ENCODE measurements around the gene CHD8. TPM values are rescaled to one million over a fixed set of nuclear protein-coding genes. Genes with fewer than 3 reads are reported as not detected.

CHD8 gene
- total RNA-seq, 1 experiment from 2014 or later, result 57.4 TPM

- intact Hi-C loops (cut with micrococcal nuclease), result no loop called here
- no peaks in the 10 kb centered on the region for H3F3A ChIP-seq (ENCODE audit: low read length, unreplicated experiment)
These were observed 49.7 kb downstream of the CHD8 start for GRCh38 chr14:21406213-21406612.

GRCh38 chr14:21405097-21405496, 50.8 kb downstream of the CHD8 start:
- Histone ChIP-seq H3K27me3 (ENCODE audit: low read length) (no peaks in the 10 kb centered on the region), H3K4me3 (ENCODE audit: low read length) (no peak overlapping the region), H3K9me3 (ENCODE audit: low read length) (no peaks in the 10 kb centered on the region), H3K79me2 (ENCODE audit: low read length) (no peaks in the 10 kb centered on the region), H3K4me1 (ENCODE audit: insufficient read depth, low read length) (peaks cover 8% of the 10 kb centered on the region; the same call in 1 of the 2 replicates), H2AFZ (ENCODE audit: low read length) (no peak overlapping the region), H3K36me3 (ENCODE audit: low read depth, low read length) (peaks cover 94% of the 10 kb centered on the region), H4K20me1 (ENCODE audit: low read length) (no peaks in the 10 kb centered on the region), H3F3A (ENCODE audit: low read length, unreplicated experiment) (no peaks in the 10 kb centered on the region), H3K27ac (ENCODE audit: low read length) (no peak overlapping the region), H3K4me2 (ENCODE audit: low read length) (no peak overlapping the region), H3K9me2 (replicated peaks; ENCODE audit: low read length) (no peaks in the 10 kb centered on the region), H3K9ac (ENCODE audit: low read length) (no peak overlapping the region)
- DNase-seq (no peak), ATAC-seq (no peak)
- intact Hi-C loops (cut with micrococcal nuclease), result no loop called here
- TF ChIP-seq EZH2phosphoT487 (IDR thresholded peaks at IDR 0.05; ENCODE audit: borderline replicate concordance, low read length) (no peak), EZH2 (IDR thresholded peaks at IDR 0.05; ENCODE audit: low read length, unreplicated experiment) (no peak)
- TF ChIP-seq, protein P1, sequence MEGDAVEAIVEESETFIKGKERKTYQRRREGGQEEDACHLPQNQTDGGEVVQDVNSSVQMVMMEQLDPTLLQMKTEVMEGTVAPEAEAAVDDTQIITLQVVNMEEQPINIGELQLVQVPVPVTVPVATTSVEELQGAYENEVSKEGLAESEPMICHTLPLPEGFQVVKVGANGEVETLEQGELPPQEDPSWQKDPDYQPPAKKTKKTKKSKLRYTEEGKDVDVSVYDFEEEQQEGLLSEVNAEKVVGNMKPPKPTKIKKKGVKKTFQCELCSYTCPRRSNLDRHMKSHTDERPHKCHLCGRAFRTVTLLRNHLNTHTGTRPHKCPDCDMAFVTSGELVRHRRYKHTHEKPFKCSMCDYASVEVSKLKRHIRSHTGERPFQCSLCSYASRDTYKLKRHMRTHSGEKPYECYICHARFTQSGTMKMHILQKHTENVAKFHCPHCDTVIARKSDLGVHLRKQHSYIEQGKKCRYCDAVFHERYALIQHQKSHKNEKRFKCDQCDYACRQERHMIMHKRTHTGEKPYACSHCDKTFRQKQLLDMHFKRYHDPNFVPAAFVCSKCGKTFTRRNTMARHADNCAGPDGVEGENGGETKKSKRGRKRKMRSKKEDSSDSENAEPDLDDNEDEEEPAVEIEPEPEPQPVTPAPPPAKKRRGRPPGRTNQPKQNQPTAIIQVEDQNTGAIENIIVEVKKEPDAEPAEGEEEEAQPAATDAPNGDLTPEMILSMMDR (conservative IDR thresholded peaks at IDR 0.05; ENCODE audit: low read depth, low read length), result no peak
- CTCF ChIA-PET, result no interaction called here
- POLR2A ChIA-PET (ENCODE audit: unreplicated experiment), result no interaction called here
- BruUV-seq (replicated peaks), result no TSS peak

More at GRCh38 chr14:21406213-21406612, 49.7 kb downstream of the CHD8 start:
- Histone ChIP-seq H3K36me3 (ENCODE audit: low read depth, low read length) (peaks cover 94% of the 10 kb centered on the region), H3K4me1 (ENCODE audit: insufficient read depth, low read length) (peaks cover 8% of the 10 kb centered on the region; the same call in 1 of the 2 replicates), H3K9me2 (replicated peaks; ENCODE audit: low read length) (no peaks in the 10 kb centered on the region), H3K4me2 (ENCODE audit: low read length) (no peak overlapping the region), H4K20me1 (ENCODE audit: low read length) (no peaks in the 10 kb centered on the region), H3K27me3 (ENCODE audit: low read length) (no peaks in the 10 kb centered on the region), H3K79me2 (ENCODE audit: low read length) (no peaks in the 10 kb centered on the region), H3K9me3 (ENCODE audit: low read length) (no peaks in the 10 kb centered on the region), H3K27ac (ENCODE audit: low read length) (no peak overlapping the region), H2AFZ (ENCODE audit: low read length) (no peak overlapping the region), H3K4me3 (ENCODE audit: low read length) (no peak overlapping the region), H3K9ac (ENCODE audit: low read length) (no peak overlapping the region)
- ATAC-seq, result no peak
- POLR2A ChIA-PET (ENCODE audit: unreplicated experiment), result no interaction called here
- no peak for DNase-seq
- no TSS peak for BruUV-seq (replicated peaks)
- TF ChIP-seq EZH2phosphoT487 (IDR thresholded peaks at IDR 0.05; ENCODE audit: borderline replicate concordance, low read length) (no peak), EZH2 (IDR thresholded peaks at IDR 0.05; ENCODE audit: low read length, unreplicated experiment) (no peak)
- TF ChIP-seq, protein P1 (conservative IDR thresholded peaks at IDR 0.05; ENCODE audit: low read depth, low read length), result no peak
- CTCF ChIA-PET, result no interaction called here

- no TSS peak for BruUV-seq (replicated peaks)
- Histone ChIP-seq H3K36me3 (ENCODE audit: low read depth, low read length) (peaks cover 83% of the 10 kb centered on the region), H3K27ac (ENCODE audit: low read length) (no peak overlapping the region), H3K79me2 (ENCODE audit: low read length) (no peaks in the 10 kb centered on the region), H3K4me2 (ENCODE audit: low read length) (no peak overlapping the region), H3K9me2 (replicated peaks; ENCODE audit: low read length) (no peaks in the 10 kb centered on the region), H3F3A (ENCODE audit: low read length, unreplicated experiment) (no peaks in the 10 kb centered on the region), H3K9ac (ENCODE audit: low read length) (no peak overlapping the region), H3K27me3 (ENCODE audit: low read length) (no peaks in the 10 kb centered on the region), H3K4me1 (ENCODE audit: insufficient read depth, low read length) (no peaks in the 10 kb centered on the region), H4K20me1 (ENCODE audit: low read length) (no peaks in the 10 kb centered on the region), H3K4me3 (ENCODE audit: low read length) (no peak overlapping the region), H2AFZ (ENCODE audit: low read length) (no peak overlapping the region), H3K9me3 (ENCODE audit: low read length) (no peaks in the 10 kb centered on the region)
- TF ChIP-seq, protein P1 (conservative IDR thresholded peaks at IDR 0.05; ENCODE audit: low read depth, low read length), result no peak
- TF ChIP-seq EZH2phosphoT487 (IDR thresholded peaks at IDR 0.05; ENCODE audit: borderline replicate concordance, low read length) (no peak), EZH2 (IDR thresholded peaks at IDR 0.05; ENCODE audit: low read length, unreplicated experiment) (no peak)
- intact Hi-C loops (cut with micrococcal nuclease), result loop anchor here (5.0 kb wide), 1 partner anchor 157 kb away; no protein-coding TSS in a partner anchor
- CTCF ChIA-PET, result no interaction called here
- DNase-seq (no peak), ATAC-seq (no peak)
- POLR2A ChIA-PET (ENCODE audit: unreplicated experiment), result no interaction called here
These were observed 56.5 kb downstream of the CHD8 start for GRCh38 chr14:21399311-21399870.

Measured in PC-3 (cell line).